GM18868 (cell line): ENCODE measurements around the gene PRSS12.
"Not testable (repeated sequence)": the region's sequence is repeated elsewhere in the genome, so short reads cannot be mapped to it uniquely, and the experiment has no call there.

Experiments
- ATAC-seq: cut with Tn5 transposase; IDR thresholded peaks from one replicate; pipeline ENCODE4 v1.9.1; 2021; ENCODE audit warnings: mild to moderate bottlenecking, moderate library complexity; ENCODE audit not compliant: unreplicated experiment

PRSS12 gene

DNA sequence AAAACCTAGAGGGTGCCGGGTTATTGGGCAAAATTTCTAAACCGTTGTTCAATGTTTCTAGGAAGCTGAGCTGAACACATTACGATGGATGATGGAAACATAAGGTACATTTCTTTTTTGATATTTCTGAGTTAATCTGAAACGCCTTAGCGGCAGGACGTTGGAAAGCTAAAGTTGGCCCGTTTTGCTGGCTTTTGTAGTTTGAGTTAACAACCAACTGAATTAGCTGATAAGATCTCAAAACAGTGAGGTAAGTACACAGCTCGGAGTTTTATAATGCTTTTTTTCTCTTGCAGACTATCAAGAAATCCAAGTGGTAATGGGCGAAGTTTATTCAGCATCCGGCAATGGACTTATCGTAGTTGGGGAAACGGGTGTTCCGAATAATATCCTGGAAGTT is 73.5 kb downstream of the PRSS12 start:
- ATAC-seq, result no peak

DNA sequence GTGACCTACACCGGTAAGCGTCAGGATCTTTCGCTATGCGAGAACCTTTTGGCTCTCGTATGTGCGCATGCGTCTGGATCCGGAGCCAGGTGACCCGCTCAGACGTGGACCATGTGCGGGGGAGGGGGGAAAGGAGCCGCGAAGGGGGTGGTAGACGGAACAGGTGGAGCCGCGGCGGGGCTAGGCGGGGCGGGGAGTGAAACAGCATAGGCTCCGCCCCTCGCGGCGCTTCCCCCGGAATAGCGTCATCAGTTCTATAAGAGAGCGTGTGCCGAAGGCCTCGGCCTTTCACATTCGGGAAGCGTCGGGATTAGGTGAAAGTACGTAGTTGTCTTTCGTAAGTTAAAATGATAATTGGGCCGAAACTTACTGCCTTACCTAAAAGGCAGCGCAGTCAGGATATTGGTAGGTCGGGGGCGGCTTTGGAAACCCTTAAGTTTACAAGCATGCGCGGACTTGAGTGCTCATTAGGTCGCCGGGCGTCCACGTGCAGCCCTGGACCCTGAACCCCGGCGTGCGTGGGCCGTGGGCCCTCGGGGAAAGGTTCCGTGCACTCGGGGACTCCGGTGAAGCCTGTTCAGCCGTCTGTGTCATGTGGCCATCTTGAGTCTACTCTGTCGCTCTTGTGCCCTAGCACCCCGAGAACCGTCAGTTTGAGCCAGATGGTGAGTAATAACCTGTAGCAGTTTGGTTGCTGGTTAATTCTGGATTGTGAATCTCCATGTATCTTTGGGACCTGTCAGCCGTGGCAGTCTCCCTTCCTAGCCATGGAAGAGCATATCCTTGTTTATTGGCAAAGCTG is 74.1 kb downstream of the PRSS12 start:
- ATAC-seq, result peak; percentile 84

DNA sequence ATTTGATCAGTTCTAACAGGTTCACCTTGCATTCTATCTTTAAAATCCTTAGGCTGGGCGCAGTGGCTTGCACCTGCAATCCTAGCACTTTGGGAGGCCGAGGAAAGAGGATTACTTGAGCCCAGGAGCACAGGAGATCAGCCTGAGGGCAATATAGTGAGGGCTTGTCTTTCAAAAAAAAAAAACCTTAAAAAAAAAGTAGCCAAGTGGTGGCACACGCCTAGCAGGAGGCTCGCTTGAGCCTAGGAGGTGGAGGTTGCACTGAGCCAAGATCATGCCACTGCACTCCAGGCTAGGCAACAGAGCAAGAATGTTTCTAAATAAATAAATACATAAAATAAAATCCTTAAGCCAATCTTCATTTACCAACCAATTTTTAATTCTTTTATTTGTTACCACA is 75.6 kb downstream of the PRSS12 start:
- ATAC-seq, result no peak

DNA sequence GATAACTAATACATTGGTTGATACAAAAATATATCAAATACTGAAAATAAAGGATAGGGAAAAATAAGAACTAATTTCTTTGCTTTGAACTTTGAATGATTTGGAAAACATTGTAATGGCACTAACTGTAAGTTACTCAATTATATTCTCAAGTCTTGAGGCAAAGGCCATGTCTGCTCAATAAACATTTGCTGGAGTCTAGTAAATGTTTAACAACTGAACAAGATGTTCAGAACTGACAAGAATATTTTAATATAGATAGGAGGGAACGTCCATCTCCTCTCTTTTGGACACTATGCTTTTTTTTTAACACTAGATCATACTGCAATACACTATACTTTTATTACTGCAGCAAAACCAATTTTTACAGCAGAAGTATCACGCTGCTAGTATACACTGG is 76.2 kb downstream of the PRSS12 start:
- no peak for ATAC-seq

DNA sequence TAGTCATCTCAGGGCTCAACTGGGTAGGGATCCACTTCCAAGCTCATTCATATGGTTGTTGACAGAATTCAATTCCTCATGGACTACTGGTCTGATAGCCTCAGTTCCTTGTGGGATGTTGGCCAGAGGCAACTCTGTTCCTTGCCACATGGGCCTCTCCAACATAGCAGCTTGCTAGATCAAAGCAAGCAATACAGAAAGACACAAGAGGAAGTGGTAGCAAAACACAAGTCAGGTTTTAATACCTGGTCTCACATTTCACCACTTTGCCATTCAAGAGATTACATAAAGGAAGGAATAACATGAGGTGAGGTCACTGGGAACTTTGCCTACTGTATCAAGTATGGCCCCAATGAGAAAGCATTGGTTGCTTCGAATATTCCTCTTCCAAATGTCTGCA is 79.2 kb downstream of the PRSS12 start:
- ATAC-seq, result no peak

DNA sequence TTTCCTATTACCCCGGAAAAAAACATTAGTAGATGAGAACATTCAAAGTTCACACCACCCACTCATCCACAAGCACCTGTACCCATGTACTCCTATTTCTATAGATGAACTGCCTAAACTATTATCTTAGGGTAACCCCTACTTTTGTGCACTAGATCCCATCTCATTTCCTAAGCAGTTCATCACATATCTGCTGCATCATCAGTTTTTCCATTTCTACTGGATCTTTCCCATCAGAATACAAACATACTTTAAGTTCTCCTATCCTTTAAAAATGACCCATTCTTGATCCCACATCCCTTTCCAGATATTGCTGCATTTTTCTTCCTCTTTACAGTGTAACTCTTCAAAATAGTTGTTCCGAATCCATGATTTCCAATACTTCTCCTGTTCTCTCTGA is 81.0 kb downstream of the PRSS12 start:
- no peak for ATAC-seq

DNA sequence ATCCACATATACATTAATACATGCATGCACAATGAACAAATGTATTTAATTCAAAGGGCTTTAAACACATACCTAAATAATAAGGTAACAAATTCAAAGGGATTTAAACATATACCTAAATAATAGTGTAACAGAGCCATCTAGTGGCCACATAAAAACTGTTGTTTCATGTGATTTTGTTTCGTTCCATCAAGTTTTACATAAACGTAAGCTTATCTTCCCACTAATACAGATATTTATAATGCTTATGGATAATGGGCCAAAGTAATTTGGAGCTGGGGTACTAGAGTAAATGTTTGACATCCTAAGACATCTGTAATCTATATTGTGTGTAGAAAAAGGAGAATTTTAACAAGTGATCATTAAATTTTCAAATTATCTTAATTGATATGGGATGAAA is 82.3 kb downstream of the PRSS12 start:
- peak; percentile 71 for ATAC-seq

DNA sequence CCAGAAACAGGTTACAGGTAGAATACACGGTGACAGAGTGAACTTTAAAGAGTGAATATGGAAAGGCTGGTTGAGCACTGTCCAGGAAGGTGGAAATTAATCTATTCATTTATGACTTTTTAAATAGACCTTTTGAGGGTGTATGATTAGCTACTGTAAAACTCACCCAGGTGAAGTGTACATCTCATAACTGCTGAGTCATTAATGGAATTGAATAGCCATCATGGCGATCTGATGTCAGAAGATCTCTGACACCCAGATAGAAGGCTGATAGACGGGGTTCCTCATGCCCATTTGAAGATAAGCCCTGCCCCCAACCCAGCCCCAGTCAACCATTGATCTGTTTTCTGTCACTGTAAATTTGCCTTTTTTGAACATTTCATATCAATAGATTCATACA is 84.0 kb downstream of the PRSS12 start:
- no peak for ATAC-seq

DNA sequence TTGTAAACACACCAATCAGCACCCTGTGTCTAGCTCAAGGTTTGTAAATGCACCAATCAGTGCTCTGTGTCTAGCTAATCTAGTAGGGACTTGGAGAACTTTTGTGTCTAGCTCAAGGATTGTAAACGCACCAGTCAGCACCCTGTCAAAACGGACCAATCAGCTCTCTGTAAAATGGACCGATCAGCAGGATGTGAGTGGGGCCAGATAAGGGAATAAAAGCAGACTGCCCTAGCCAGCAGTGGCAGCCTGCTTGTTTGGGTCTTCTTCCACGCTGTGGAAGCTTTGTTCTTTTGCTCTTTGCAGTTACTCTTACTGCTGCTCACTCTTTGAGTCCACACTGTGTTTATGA is 86.7 kb downstream of the PRSS12 start:
- not testable (repeated sequence) for ATAC-seq

DNA sequence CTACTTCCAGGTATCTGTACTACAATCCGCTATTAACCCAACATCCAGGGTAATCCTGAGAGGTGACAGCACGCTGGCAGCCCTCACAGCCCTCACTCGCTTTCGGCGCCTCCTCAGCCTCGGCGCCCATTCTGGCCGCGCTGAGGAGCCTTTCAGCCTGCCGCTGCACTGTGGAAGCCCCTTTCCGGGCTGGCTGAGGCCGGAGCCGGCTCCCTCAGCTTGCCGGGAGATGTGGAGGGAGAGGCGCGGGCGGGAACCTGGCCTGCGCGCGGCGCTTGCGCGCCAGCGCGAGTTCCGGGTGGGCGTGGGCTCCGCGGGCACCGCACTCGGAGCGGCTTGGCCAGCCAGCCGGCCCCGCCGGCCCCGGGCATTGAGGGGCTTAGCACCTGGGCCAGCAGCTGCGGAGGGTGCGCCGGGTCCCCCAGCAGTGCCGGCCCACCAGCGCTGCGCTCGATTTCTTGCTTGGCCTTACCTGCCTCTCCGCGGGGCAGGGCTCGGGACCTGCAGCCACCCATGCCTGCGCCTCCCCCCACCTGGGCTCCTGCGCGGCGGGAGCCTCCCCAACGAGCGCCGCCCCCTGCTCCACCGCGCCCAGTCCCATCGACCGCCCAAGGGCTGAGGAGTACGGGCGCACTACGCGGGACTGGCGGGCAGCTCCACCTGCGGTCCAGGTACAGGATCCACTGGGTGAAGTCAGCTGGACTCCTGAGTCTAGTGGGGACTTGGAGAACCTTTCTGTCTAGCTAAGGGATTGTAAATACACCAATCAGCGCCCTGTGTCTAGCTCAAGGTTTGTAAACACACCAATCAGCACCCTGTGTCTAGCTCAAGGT is 87.3 kb downstream of the PRSS12 start:
- ATAC-seq, result no peak

DNA sequence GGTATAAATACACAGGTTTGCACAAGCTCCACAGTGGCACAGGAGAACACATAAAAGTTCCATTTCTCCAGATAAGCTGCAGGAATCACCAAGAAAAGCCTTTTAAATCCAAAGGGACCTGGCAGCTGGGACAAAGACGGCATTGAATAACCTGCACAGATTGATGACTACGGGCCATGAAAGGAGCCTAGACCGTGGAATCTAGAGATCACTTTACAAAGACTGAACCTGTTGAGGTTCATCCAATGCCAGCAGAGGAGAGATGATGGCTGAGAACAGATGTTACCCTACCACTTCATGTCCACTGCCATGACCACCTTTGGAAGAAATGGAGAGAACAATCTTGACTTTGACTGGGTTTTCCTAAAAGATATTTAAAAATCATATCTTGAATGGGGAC is 88.7 kb downstream of the PRSS12 start:
- ATAC-seq, result no peak

DNA sequence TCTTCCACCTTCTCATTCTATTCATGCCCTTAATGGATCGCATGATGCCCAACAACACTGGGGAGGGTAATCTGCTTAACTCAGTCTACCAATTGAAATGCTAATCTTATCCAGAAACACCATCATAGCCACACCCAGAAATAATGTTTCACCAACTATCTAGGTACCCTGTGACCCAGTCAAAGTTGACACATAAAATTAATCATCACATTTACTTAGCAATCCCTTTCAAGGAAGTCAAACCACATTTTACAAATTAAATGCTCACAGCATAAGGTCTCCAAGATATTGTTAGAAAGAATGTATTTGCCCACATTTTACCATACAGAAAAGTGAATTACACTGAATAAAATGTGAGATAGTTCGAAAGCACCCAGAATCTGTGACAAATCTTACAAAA is 92.5 kb downstream of the PRSS12 start:
- no peak for ATAC-seq

DNA sequence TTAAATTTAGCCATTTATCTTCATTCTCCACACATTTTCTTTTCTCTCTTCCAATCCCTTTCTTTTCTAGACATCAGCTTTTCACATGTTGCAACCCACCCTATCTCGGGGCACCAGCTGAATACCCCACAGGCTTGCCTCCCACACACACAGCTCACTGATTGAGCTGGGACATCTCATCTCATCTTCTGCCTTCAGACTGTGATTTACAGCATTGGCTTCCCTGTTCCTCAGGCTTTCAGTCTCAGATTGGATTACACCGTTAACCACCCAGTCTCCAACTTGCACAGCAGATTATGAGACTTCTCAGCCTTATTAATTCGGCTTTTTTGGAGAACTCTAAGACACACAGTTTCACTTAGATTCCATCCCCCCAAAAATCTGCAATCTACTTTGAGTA is 93.7 kb downstream of the PRSS12 start:
- ATAC-seq, result no peak

DNA sequence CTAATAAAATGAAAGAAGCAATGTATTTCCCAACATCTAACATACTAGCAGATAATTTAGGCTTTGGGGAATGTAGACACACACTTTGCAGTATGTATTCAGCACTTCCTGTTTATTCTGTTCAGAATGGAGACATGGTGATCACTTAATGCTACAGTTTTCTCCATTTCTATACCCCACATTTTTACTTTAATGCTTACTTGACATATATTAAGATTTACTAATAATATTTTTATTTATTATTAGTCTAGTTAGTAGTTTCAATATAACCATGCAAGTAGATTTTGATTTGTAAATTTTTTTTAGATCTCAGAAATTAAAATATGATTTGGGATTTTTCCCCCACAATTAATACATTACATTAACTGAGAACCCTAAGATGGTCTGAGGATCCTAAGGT is 98.4 kb downstream of the PRSS12 start:
- no peak for ATAC-seq

DNA sequence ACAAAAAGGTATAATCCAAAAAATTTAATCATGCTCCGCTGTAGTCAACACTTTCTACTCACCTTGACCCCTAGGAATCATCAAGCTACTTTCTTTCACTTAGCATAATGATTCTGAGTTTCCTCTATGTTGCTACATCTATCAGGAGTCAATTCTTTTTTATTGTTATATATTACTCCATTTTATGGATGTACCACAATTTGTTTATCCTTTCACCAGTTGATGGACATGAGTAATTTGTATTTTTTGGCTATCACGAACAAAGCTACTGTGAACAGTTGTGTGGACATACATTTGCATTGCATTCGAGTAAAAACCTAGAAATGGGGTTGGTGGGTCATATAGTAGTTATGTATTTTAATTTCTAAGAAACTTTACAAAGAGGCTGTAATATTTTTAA is 102.9 kb downstream of the PRSS12 start:
- no peak for ATAC-seq

DNA sequence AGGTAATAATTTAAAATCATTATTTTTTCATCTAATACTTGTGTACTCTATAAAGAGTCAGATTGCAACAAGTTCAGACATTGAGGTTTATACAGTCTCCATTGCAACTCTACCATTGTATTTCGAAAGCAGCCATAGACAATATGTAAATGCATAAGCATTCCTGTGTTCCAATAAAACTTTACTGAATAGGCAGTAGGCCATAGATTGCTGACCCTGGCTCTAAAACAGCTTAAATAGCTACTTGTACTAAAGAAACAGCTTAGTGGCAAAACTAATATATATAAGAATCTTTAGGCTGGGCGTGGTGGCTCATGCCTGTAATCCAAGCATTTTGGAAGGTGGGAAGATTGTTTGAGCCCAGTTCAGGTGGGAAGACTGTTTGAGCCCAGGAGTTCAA is 115.3 kb downstream of the PRSS12 start:
- no peak for ATAC-seq

DNA sequence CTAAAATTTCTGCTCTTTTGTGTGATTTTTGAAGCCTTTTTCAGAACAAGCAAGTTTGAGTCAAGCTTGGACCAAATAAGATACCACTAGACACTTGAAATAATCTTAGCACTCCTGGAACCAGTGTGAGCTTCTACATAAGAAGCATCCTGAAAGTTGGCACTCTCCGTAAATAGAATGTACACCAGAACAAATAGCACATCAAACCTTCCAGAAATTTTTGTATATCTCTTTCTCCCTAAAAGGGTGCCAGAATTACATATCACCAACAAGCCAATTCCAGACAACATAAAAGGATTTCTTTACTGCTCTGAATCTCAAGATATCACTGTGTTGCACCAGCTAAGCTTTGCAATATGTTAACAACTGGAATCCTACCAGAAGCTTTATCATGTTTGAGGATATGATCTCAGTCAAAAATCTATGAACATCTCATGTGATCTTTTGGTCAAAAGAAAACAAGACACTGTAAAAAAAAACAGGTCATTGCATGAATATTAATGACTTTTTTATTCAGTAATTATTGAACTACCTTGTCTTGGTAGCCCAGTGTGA is 117.2 kb downstream of the PRSS12 start:
- ATAC-seq, result no peak
